ENCODE measurements around the gene SETBP1.

GRCh38 chr18:44673256-44673880 lies 7.3 kb upstream of the SETBP1 start:
- TF ChIP-seq ZZZ3 (CRISPR knock-in tag; IDR thresholded peaks at IDR 0.05; ENCODE audit: borderline replicate concordance) (no peak), ZNF121 (CRISPR knock-in tag; IDR thresholded peaks at IDR 0.05) (no peak)
